Lower leg skin (tissue), 4 donors: Measurements from ENCODE around the gene CHI3L2. TPM values are rescaled to one million over a fixed set of nuclear protein-coding genes. Genes with fewer than 3 reads are reported as not detected.
"Not testable (repeated sequence)": the region's sequence is repeated elsewhere in the genome, so short reads cannot be mapped to it uniquely, and the experiment has no call there.

Experiments used
- DNase-seq, 2 donors: peaks; one replicate each; pipeline ENCODE4 v3.0.0-alpha.2; 2019; ENCODE audit warnings: low spot score in 2 of 2
- H3K4me3 ChIP-seq: fragments of 200-600 bp; sonication (generic); 2 replicates; pipeline ENCODE4 v1.5.1; 2017; ENCODE audit warnings: mild to moderate bottlenecking, low read depth; ENCODE audit not compliant: poor library complexity, severe bottlenecking
- POLR2A ChIP-seq, 2 donors: fragments of 450-650 bp; IDR thresholded peaks; one replicate each; pipeline ENCODE4 v1.6.1; 2016 to 2017; ENCODE audit warnings: antibody characterized with exemption in 2 of 2, mild to moderate bottlenecking in 1 of 2, moderate library complexity in 1 of 2
- WGBS, 2 donors: methylation state at CpG; one replicate each; pipeline ENCODE4 v1.1.5; 2018; 5-methylcytosine and 5-hydroxymethylcytosine counted together
- intact Hi-C: fragments of 100-400 bp; cut with DNase I; formaldehyde crosslinking; loops from one replicate; pipeline ENCODE4 v1.15.0; 2023; ENCODE audit warnings: low total_unique reads
- total RNA-seq, 4 donors: library from RNA; depleted of rRNA; stranded (reverse); fragments of >200 nt; gene quantifications; one replicate each; pipeline ENCODE4 v1.1.0, GENCODE V29; 2016
- TF ChIP-seq, protein P1 (sequence below), 3 donors: fragments of 450-650 bp; IDR thresholded peaks; one replicate each; pipeline ENCODE4 v1.5.1; 2016; ENCODE audit warnings: antibody characterized with exemption in 3 of 3, mild to moderate bottlenecking in 3 of 3, moderate library complexity in 2 of 3

CHI3L2 gene
- total RNA-seq, 4 donors from 2014 or later = 2.2 to 15.8 (median 5.5) TPM; not detected in 1

DNA sequence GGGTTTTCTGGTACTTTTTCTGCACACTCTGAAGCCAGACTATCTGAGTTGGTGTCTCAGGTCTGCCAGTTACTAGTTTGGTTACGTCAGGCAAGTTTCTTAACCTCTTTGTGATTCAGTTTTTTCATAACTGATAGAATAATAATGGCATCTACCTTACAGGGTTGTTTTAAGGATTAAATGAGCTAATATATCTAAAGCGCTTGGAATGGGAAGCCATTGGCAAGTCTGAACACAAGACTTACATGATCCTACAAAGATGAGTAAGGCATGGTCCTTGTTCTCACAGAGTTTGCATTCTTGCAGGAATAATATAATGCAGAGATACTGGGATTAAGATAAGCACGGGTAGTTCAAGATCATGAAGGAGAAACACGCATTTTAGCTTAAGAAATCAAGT is 17.9 kb upstream of the CHI3L2 start:
- DNase-seq = no peak
- WGBS, 2 donors = 58 to 60% methylated on average over 4 of the region's 4 CpGs
- H3K4me3 ChIP-seq = no peak overlapping the region
- intact Hi-C loops = no loop called here
- TF ChIP-seq, protein P1, sequence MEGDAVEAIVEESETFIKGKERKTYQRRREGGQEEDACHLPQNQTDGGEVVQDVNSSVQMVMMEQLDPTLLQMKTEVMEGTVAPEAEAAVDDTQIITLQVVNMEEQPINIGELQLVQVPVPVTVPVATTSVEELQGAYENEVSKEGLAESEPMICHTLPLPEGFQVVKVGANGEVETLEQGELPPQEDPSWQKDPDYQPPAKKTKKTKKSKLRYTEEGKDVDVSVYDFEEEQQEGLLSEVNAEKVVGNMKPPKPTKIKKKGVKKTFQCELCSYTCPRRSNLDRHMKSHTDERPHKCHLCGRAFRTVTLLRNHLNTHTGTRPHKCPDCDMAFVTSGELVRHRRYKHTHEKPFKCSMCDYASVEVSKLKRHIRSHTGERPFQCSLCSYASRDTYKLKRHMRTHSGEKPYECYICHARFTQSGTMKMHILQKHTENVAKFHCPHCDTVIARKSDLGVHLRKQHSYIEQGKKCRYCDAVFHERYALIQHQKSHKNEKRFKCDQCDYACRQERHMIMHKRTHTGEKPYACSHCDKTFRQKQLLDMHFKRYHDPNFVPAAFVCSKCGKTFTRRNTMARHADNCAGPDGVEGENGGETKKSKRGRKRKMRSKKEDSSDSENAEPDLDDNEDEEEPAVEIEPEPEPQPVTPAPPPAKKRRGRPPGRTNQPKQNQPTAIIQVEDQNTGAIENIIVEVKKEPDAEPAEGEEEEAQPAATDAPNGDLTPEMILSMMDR (IDR thresholded peaks at IDR 0.05) = no peak
- no peak for TF ChIP-seq POLR2A (IDR thresholded peaks at IDR 0.05)

DNA sequence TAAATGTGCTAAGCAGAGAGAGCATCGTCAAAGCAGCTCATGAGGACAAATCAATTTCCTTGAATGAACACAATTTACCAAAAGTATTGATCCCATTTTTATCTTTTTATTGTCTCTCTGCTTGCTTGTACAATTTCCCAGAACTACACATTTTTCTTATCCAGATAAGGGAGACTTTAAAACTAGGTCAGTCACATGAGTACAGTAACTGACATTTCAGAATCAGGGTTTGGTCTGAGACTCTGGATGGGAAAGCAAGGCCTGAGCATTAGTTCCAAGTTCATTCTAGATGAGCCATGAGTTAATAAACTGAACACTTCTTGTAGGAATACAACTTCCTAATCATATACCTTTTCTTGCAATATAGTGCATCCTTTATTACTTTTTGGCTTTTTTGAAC is 15.6 kb upstream of the CHI3L2 start:
- intact Hi-C loops = no loop called here
- no peak for DNase-seq
- no peak overlapping the region for H3K4me3 ChIP-seq
- TF ChIP-seq POLR2A (IDR thresholded peaks at IDR 0.05) = no peak
- TF ChIP-seq, protein P1 (IDR thresholded peaks at IDR 0.05) = no peak
- WGBS, 2 donors = 98% methylated on average over 1 of the region's 1 CpG

DNA sequence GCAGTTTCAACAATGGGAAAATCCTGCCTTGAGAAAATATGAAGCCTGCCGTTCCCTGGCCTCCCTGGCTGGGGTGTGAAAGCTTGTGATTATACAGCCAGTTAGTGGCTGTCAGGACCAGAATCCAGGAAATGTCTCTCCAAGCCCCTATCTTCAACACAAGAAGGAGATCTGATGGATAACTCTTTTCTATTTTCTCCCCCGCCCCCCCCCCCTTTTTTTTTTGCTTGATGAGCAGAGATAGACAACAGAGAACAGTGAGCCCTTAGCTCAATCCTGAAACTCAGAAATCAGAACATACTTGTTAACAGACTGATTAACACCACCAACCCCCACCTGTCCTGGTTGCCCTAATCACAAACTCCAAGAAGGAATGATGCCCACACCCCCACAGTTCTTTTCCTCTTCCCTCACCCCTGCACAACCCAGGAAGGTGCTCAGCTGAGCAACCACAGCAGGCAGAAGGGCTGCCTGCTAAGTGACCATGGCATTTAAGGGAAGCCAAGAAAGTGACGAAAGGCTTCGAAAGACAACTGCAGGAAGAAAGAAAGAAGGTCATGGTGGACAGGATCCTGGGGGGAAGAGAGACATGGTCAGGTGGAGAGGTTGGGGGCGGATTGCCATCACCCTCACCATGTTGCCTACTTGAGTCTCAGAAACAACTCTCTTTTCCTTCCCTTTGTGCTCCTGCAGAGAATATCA is 14.7 kb upstream of the CHI3L2 start:
- no peak for TF ChIP-seq POLR2A (IDR thresholded peaks at IDR 0.05)
- TF ChIP-seq, protein P1 (IDR thresholded peaks at IDR 0.05) = no peak
- no peak overlapping the region for H3K4me3 ChIP-seq
- 82 to 83% methylated on average over 5 of the region's 5 CpGs for WGBS, 2 donors
- intact Hi-C loops = no loop called here
- no peak for DNase-seq

DNA sequence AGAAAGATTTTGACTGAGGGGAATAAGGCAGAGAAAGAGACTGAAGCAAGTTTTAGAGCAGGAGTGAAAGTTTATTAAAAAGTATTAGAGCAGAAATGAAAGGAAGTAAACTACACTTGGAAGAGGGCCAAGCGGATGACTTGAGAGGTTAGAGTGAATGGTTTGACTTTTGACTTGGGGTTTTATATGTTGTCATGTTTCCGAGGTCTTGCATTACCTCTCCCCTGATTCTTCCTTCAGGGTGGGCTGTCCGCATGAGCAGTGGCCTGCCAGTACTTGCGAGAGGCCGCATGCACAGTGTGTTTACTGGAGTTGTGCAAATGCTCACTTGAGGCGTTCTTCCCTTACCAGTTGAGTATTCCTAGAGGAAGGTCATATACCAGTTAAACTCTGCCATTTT is 14.1 kb upstream of the CHI3L2 start:
- TF ChIP-seq POLR2A (IDR thresholded peaks at IDR 0.05) = no peak
- TF ChIP-seq, protein P1 (IDR thresholded peaks at IDR 0.05) = no peak
- 90 to 93% methylated on average over 6 of the region's 6 CpGs for WGBS, 2 donors
- DNase-seq = no peak
- intact Hi-C loops = no loop called here
- H3K4me3 ChIP-seq = no peak overlapping the region

DNA sequence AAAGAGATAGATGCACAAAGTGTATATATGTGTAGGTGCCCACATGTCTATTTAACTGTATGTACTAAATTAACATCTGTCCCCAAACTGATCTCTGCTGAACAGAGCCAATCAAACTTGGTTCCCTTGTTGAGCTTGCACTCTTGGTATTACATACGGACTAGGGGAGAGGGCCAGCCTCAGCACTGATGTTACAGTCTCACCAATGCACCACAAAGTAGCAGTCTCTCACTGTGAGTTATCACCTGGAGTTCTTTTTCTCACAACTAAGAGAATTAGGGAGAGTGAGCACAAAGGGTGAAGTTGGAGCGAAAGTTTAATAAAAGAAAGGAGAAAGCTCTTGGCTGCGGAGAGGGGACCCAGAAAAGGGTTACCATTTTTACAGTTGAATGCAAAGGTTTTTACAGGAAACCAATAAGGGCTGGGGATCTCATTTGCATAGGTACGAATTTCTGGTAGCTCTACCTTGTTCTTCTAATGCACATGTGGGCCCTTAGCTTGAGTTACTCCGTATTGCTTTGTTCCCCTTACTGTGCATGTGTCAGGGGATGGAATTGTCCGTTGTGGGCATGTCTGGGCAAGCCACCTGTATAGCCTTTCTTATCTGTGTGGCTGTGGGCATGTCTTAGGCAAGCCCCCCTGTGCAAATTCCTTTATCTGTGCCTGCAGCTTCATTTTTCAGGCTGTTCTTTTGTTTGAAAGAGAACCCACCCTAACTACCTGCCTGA is 13.3 kb upstream of the CHI3L2 start:
- no peak overlapping the region for H3K4me3 ChIP-seq
- no peak for DNase-seq
- 79 to 81% methylated on average over 6 of the region's 6 CpGs for WGBS, 2 donors
- intact Hi-C loops = no loop called here
- no peak for TF ChIP-seq POLR2A (IDR thresholded peaks at IDR 0.05)

DNA sequence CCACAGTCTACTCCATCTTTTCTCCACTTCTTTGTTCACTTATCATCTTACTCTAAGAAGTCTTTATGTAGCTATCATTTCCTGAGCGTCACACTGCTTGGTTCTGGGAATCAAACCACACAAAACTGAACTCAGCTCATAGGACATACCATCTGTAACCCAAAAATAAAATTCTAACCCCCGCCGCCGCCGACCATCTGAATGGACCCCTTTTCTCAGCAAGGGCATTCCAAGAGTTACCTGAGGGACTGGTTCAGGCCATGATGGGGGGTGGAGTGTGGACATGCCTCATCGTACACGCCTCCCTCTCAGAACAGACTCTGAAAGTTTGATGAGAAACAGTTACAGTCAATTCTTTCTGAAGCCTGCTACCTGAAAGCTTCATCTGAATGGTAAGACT is 12.6 kb upstream of the CHI3L2 start:
- 88 to 90% methylated on average over 7 of the region's 7 CpGs for WGBS, 2 donors
- TF ChIP-seq, protein P1 (IDR thresholded peaks at IDR 0.05) = no peak
- TF ChIP-seq POLR2A (IDR thresholded peaks at IDR 0.05) = no peak
- no peak overlapping the region for H3K4me3 ChIP-seq
- no peak for DNase-seq
- intact Hi-C loops = no loop called here

DNA sequence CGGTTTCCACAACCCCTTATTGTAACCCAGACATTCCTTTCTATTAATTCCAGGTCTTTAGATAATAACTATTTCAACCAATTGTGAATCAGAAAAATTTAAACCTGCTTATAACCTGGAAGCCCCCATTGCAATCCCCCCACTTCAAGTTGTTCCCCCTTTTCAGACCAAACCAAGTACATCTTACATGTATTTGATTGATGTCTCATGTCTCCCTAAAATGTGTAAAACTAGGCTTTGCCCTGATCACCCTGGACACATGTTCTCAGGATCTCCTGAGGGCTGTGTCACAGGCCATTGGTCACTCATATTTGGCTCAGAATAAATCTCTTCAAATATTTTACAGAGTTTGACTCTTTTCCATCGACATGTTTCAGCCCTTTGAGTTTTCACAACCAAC is 12.2 kb upstream of the CHI3L2 start:
- intact Hi-C loops, H3K4me3 ChIP-seq, DNase-seq: not testable (repeated sequence)
- 83 to 91% methylated on average over 2 of the region's 2 CpGs for WGBS, 2 donors
